WTC11 (cell line): Measurements from ENCODE around the gene FATE1. TPM values are rescaled to one million over a fixed set of nuclear protein-coding genes. Genes with fewer than 3 reads are reported as not detected.

Source experiments
- ATAC-seq: fragments of 200-7000 bp; cut with Tn5 transposase; 2 replicates; pipeline ENCODE4 v1.10.0; 2021; ENCODE audit warnings: mild to moderate bottlenecking, moderate library complexity
- CTCF ChIA-PET: fragments of 300-600 bp; sonication (Branson Sonifier 250); formaldehyde crosslinking; loops from one replicate; lab custom pipeline; 2021; ENCODE audit warnings: antibody characterized with exemption; lab: Charles Lee
- POLR2A ChIA-PET: fragments of 350-600 bp; sonication (Branson Sonifier 250); formaldehyde crosslinking; loops from one replicate; lab custom pipeline; 2021; ENCODE audit warnings: antibody characterized with exemption; lab: Charles Lee
- DNase-seq: peaks from one replicate; pipeline ENCODE4 v3.0.0; 2021; ENCODE audit warnings: low spot score
- H3K27ac Mint-ChIP-seq: 2 replicates; pipeline ENCODE4 v1.8.0; 2021; ENCODE audit warnings: mixed read lengths
- H3K27me3 Mint-ChIP-seq: 2 replicates; pipeline ENCODE4 v1.8.0; 2021; ENCODE audit warnings: low read depth, mild to moderate bottlenecking, moderate library complexity, mixed read lengths
- H3K36me3 Mint-ChIP-seq: 2 replicates; pipeline ENCODE4 v1.8.0; 2021; ENCODE audit warnings: mixed read lengths
- H3K4me1 Mint-ChIP-seq: 2 replicates; pipeline ENCODE4 v1.8.0; 2022; ENCODE audit warnings: mixed read lengths
- H3K4me3 Mint-ChIP-seq: 2 replicates; pipeline ENCODE4 v1.8.0; 2021; ENCODE audit warnings: mild to moderate bottlenecking, moderate library complexity, mixed read lengths
- H3K9me3 Mint-ChIP-seq: 2 replicates; pipeline ENCODE4 v1.8.0; 2021; ENCODE audit warnings: mixed read lengths
- AR ChIP-seq: fragments of 250-450 bp; sonication (Bioruptor Pico); IDR thresholded peaks from 2 replicates; pipeline ENCODE4 v1.9.0; 2021; ENCODE audit warnings: mild to moderate bottlenecking
- CBFB ChIP-seq: sonication (generic); formaldehyde crosslinking; IDR thresholded peaks from 2 replicates; pipeline ENCODE4 v1.8.1; 2022; ENCODE audit warnings: mild to moderate bottlenecking, low read depth, missing genetic modification reagents
- CREB1 ChIP-seq: sonication (generic); formaldehyde crosslinking; IDR thresholded peaks from 2 replicates; pipeline ENCODE4 v1.8.0; 2023; ENCODE audit warnings: mild to moderate bottlenecking, missing genetic modification reagents
- CREM ChIP-seq: sonication (generic); formaldehyde crosslinking; IDR thresholded peaks from 2 replicates; pipeline ENCODE4 v1.8.1; 2022; ENCODE audit warnings: mild to moderate bottlenecking, missing genetic modification reagents, moderate library complexity
- CTCF ChIP-seq: fragments of 200-600 bp; IDR thresholded peaks from 2 replicates; pipeline ENCODE4 v1.8.0; 2022; ENCODE audit warnings: antibody characterized with exemption
- EMX1 ChIP-seq: fragments of 250-450 bp; sonication (Bioruptor Pico); IDR thresholded peaks from 2 replicates; pipeline ENCODE4 v1.8.0; 2021; ENCODE audit warnings: mild to moderate bottlenecking
- ERG ChIP-seq: fragments of 250-450 bp; sonication (Bioruptor Pico); IDR thresholded peaks from 2 replicates; pipeline ENCODE4 v1.8.0; 2021; ENCODE audit warnings: mild to moderate bottlenecking
- ESRRA ChIP-seq: sonication (generic); formaldehyde crosslinking; IDR thresholded peaks from 2 replicates; pipeline ENCODE4 v1.8.1; 2022; ENCODE audit warnings: mild to moderate bottlenecking, missing genetic modification reagents, borderline replicate concordance
- FOXP4 ChIP-seq: sonication (generic); formaldehyde crosslinking; IDR thresholded peaks from 2 replicates; pipeline ENCODE4 v1.8.0; 2022; ENCODE audit warnings: mild to moderate bottlenecking, missing genetic modification reagents
- PRDM15 ChIP-seq: sonication (generic); formaldehyde crosslinking; IDR thresholded peaks from 2 replicates; pipeline ENCODE4 v1.8.0; 2022; ENCODE audit warnings: missing genetic modification reagents
- SOX15 ChIP-seq: fragments of 250-450 bp; sonication (Bioruptor Pico); IDR thresholded peaks from 2 replicates; pipeline ENCODE4 v1.9.0; 2021; ENCODE audit warnings: mild to moderate bottlenecking
- ZBTB21 ChIP-seq: sonication (generic); formaldehyde crosslinking; IDR thresholded peaks from 2 replicates; pipeline ENCODE4 v1.8.1; 2023; ENCODE audit warnings: mild to moderate bottlenecking, missing genetic modification reagents, borderline replicate concordance
- ZBTB43 ChIP-seq: sonication (generic); formaldehyde crosslinking; IDR thresholded peaks from 2 replicates; pipeline ENCODE4 v1.8.1; 2023; ENCODE audit warnings: mild to moderate bottlenecking, missing genetic modification reagents
- ZMAT4 ChIP-seq: fragments of 250-450 bp; sonication (Bioruptor Pico); IDR thresholded peaks from 2 replicates; pipeline ENCODE4 v1.9.0; 2021; ENCODE audit warnings: mild to moderate bottlenecking
- ZNF121 ChIP-seq: sonication (generic); formaldehyde crosslinking; IDR thresholded peaks from 2 replicates; pipeline ENCODE4 v1.8.0; 2023; ENCODE audit warnings: missing genetic modification reagents
- ZNF263 ChIP-seq: sonication (generic); formaldehyde crosslinking; IDR thresholded peaks from 2 replicates; pipeline ENCODE4 v1.8.1; 2022; ENCODE audit warnings: low read depth, mild to moderate bottlenecking, moderate library complexity, missing genetic modification reagents
- ZNF396 ChIP-seq: fragments of 250-450 bp; sonication (Bioruptor Pico); IDR thresholded peaks from 2 replicates; pipeline ENCODE4 v1.8.0; 2021; ENCODE audit warnings: mild to moderate bottlenecking, moderate library complexity, borderline replicate concordance
- ZNF416 ChIP-seq: fragments of 250-450 bp; sonication (Bioruptor Pico); IDR thresholded peaks from 2 replicates; pipeline ENCODE4 v1.9.0; 2021; ENCODE audit warnings: mild to moderate bottlenecking, inconsistent platforms
- ZNF532 ChIP-seq: fragments of 250-450 bp; sonication (Bioruptor Pico); IDR thresholded peaks from 2 replicates; pipeline ENCODE4 v1.9.0; 2021; ENCODE audit warnings: mild to moderate bottlenecking, borderline replicate concordance
- total RNA-seq: library from RNA; stranded (reverse); gene quantifications from 3 replicates; pipeline ENCODE4 v1.2.3, GENCODE V29; 2021

Gene FATE1
- total RNA-seq, 1 experiment from 2014 or later = not detected

GRCh38 chrX:151726751-151727150, 10.9 kb downstream of the FATE1 start:
- POLR2A ChIA-PET = no interaction called here
- no peak for ATAC-seq
- TF ChIP-seq CREB1 (CRISPR knock-in tag) (no peak), PRDM15 (no peak), ZNF263 (CRISPR knock-in tag) (no peak), ZNF416 (no peak), ERG (no peak), FOXP4 (CRISPR knock-in tag) (no peak), CREM (CRISPR knock-in tag) (no peak), ZNF121 (CRISPR knock-in tag) (no peak), SOX15 (CRISPR knock-in tag) (no peak), ZBTB21 (CRISPR knock-in tag) (no peak), ESRRA (no peak), ZMAT4 (CRISPR knock-in tag) (no peak), CBFB (CRISPR knock-in tag) (no peak), EMX1 (CRISPR knock-in tag) (no peak), CTCF (no peak), AR (no peak), ZNF532 (no peak), ZBTB43 (CRISPR knock-in tag) (no peak), ZNF396 (CRISPR knock-in tag) (no peak)

More at GRCh38 chrX:151726751-151727150, 10.9 kb downstream of the FATE1 start:
- CTCF ChIA-PET = interaction anchor here (1.5 to 3.4 kb wide), 2 partner anchors 12 to 1094 kb away, joined by 5 to 9 read pairs; no protein-coding TSS in a partner anchor
- Mint-ChIP-seq H3K27ac (no peak overlapping the region), H3K4me3 (no peak overlapping the region), H3K36me3 (no peaks in the 10 kb centered on the region), H3K27me3 (peaks cover 4% of the 10 kb centered on the region; the same call in 1 of the 2 replicates), H3K9me3 (no peaks in the 10 kb centered on the region), H3K4me1 (peaks cover 19% of the 10 kb centered on the region)
- DNase-seq = no peak
